Adipose tissue (tissue), 3 donors: ENCODE measurements around the gene FHL1. TPM values are rescaled to one million over a fixed set of nuclear protein-coding genes. Genes with fewer than 3 reads are reported as not detected.
"Not testable (repeated sequence)": the region's sequence is repeated elsewhere in the genome, so short reads cannot be mapped to it uniquely, and the experiment has no call there.

Experiments used
- H3K27ac ChIP-seq: one replicate; pipeline ENCODE4 v1.5.1; 2013; ENCODE audit warnings: low read depth, low read length
- WGBS, 3 donors: extraction: QIAGEN DNeasy Blood & Tissue Kit; methylation state at CpG; one replicate each; pipeline ENCODE4 v1.1.7; 2013; 5-methylcytosine and 5-hydroxymethylcytosine counted together
- polyA plus RNA-seq, 3 donors: library from polyadenylated mRNA; stranded (reverse); fragments of 200-250 nt; gene quantifications; one replicate each; pipeline ENCODE4 v1.2.3, GENCODE V29; 2013
- donor health status: healthy with polysubstance abuse.
- donor health status: Bipolar disorder and iron deficiency.
- donor health status: healthy.

Gene FHL1
- polyA plus RNA-seq, 3 donors: 23.9 to 683 (median 244) TPM

GRCh38 chrX:136141569-136141968 lies 5.8 kb upstream of the FHL1 start:
- H3K27ac ChIP-seq: no peak overlapping the region
- 58 to 82% (median 65%) methylated on average over 3 of the region's 3 CpGs for WGBS, 3 donors

- 65 to 71% (median 71%) methylated on average over 3 of the region's 3 CpGs for whole genome bisulfite sequencing, 3 donors
Observed at GRCh38 chrX:136142592-136142991, 4.7 kb upstream of the FHL1 start.

GRCh38 chrX:136143711-136144110 lies 3.6 kb upstream of the FHL1 start:
- H3K27ac ChIP-seq: no peak overlapping the region
- 23 to 33% (median 26%) methylated on average over 7 to 8 of the region's 8 CpGs for WGBS, 3 donors

More at GRCh38 chrX:136142592-136142991, 4.7 kb upstream of the FHL1 start:
- H3K27ac ChIP-seq: no peak overlapping the region

- 0 to 29% (median 1%) methylated on average over 30 to 56 of the region's 59 CpGs for WGBS, 3 donors
- H3K27ac ChIP-seq: no peak overlapping the region
Observed at GRCh38 chrX:136146614-136147314, 569 bp upstream of the FHL1 start.

- H3K27ac ChIP-seq: no peak overlapping the region
- 1 to 41% (median 3%) methylated on average over 15 to 16 of the region's 17 CpGs for WGBS, 3 donors
Observed at GRCh38 chrX:136147976-136148375, 643 bp downstream of the FHL1 start.

- WGBS, 3 donors: 13 to 40% (median 14%) methylated on average over 10 to 17 of the region's 17 CpGs
- H3K27ac ChIP-seq: no peak overlapping the region
Observed at GRCh38 chrX:136148391-136148790, 1.1 kb downstream of the FHL1 start.

- 43 to 60% (median 58%) methylated on average over 4 to 5 of the region's 5 CpGs for WGBS, 3 donors
Observed at GRCh38 chrX:136154998-136155397, 7.7 kb downstream of the FHL1 start.

GRCh38 chrX:136156560-136157117 lies 9.3 kb downstream of the FHL1 start:
- 61 to 67% (median 65%) methylated on average over 5 of the region's 5 CpGs for WGBS, 3 donors

More at GRCh38 chrX:136154998-136155397, 7.7 kb downstream of the FHL1 start:
- H3K27ac ChIP-seq: no peak overlapping the region

GRCh38 chrX:136157187-136157586 lies 9.9 kb downstream of the FHL1 start:
- no peak overlapping the region for H3K27ac ChIP-seq
- WGBS, 3 donors: 29 to 57% (median 35%) methylated on average over 3 of the region's 3 CpGs

More at GRCh38 chrX:136156560-136157117, 9.3 kb downstream of the FHL1 start:
- no peak overlapping the region for H3K27ac ChIP-seq

- no peak overlapping the region for H3K27ac ChIP-seq
- 70 to 91% (median 80%) methylated on average over 4 of the region's 4 CpGs for WGBS, 3 donors
Observed at GRCh38 chrX:136158685-136159084, 11.4 kb downstream of the FHL1 start.

- no peak overlapping the region for H3K27ac ChIP-seq
- 29 to 67% (median 39%) methylated on average over 2 of the region's 2 CpGs for WGBS, 3 donors
Observed at GRCh38 chrX:136159611-136160025, 12.3 kb downstream of the FHL1 start.

- WGBS, 3 donors: 25 to 40% (median 33%) methylated on average over 9 of the region's 9 CpGs
- H3K27ac ChIP-seq: no peak overlapping the region
Observed at GRCh38 chrX:136162827-136163570, 15.7 kb downstream of the FHL1 start.

- no peak overlapping the region for H3K27ac ChIP-seq
- WGBS, 3 donors: 80 to 92% (median 85%) methylated on average over 1 of the region's 1 CpG
Observed at GRCh38 chrX:136163689-136164088, 16.4 kb downstream of the FHL1 start.

GRCh38 chrX:136165406-136165805 lies 18.1 kb downstream of the FHL1 start:
- no peak overlapping the region for H3K27ac ChIP-seq
- WGBS, 3 donors: 40 to 62% (median 53%) methylated on average over 3 of the region's 3 CpGs

- H3K27ac ChIP-seq: no peak overlapping the region
- WGBS, 3 donors: 60 to 72% (median 63%) methylated on average over 8 of the region's 8 CpGs
Observed at GRCh38 chrX:136166221-136166855, 19.0 kb downstream of the FHL1 start.

GRCh38 chrX:136167989-136168388 lies 20.7 kb downstream of the FHL1 start:
- 72 to 79% (median 79%) methylated on average over 6 of the region's 6 CpGs for WGBS, 3 donors
- not testable (repeated sequence) for H3K27ac ChIP-seq

GRCh38 chrX:136168929-136169735 lies 21.8 kb downstream of the FHL1 start:
- no peak overlapping the region for H3K27ac ChIP-seq
- WGBS, 3 donors: 25 to 36% (median 32%) methylated on average over 17 of the region's 17 CpGs

GRCh38 chrX:136170139-136170800 lies 22.9 kb downstream of the FHL1 start:
- WGBS, 3 donors: 60 to 61% (median 61%) methylated on average over 9 of the region's 9 CpGs
- no peak overlapping the region for H3K27ac ChIP-seq
